HG03342 (cell line): ENCODE results near the gene ZNRD2.

ENCODE experiments used
- ATAC-seq: cut with Tn5 transposase; IDR thresholded peaks from one replicate; pipeline ENCODE4 v1.9.1; 2021; ENCODE audit warnings: mild to moderate bottlenecking, moderate library complexity; ENCODE audit not compliant: unreplicated experiment

The ZNRD2 gene

GRCh38 chr11:65586247-65586630 is 16.0 kb downstream of the ZNRD2 start:
- ATAC-seq: no peak

DNA sequence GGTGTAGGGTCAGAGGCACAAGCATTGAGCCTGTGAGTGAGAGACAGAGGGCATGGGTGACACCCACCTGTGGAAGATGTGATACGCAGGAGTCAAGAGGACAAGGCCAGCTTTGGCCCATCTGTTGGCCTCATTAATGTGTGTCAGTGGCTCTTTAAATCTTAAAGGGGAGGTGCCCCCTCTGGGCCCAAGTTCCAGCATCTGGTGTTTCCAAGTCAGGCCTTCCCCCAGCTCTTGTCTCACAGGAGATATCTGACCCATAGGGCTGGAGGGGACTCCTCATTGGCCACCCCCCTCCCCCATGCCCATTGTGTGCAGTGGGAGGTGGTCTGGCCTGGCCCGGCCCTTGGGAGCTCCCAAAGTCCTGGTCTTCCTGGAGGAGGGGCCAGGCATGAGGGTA is 16.4 kb downstream of the ZNRD2 start:
- no peak for ATAC-seq

DNA sequence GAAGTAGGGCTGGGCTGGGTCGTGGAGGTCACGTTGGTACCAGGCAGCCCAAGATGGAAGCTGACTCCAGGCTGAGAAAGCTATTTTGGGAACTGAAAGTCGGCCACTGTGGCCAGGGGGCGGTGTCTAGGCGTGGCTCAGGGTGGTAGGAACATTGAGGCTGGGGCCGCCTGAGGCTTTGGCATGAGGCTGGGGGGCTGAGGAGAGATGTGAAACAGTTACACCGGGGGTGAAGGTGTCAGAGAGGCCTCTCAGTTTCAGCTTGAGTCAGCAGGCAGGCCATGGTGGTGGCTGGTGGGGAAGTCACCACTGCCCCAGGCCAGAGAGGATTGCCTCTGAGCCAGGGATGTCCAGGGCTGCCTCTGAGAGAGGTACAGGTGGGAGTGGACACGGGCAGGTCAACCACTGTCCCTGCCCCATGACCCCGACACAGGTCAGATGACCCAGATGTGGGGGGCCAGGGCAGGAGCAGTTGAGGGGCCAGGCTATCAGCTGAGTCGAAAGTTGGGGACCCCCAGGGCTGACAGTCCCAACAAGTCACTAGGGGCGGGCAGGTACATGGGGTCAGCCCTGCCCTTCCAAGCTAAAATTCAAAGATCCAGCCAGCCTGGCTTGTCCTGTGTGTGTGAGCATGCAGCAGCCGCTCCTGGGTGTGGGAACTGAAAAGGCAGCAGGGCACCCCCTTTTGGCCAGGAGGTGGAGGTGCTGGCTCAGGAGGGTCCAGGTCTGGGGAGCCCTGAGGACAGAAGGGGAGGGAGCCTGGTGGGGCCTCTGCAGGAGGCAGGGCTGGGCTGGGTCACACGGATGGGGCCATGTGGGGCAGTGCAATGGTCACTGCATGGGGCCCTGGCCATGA is 18.1 kb downstream of the ZNRD2 start:
- ATAC-seq: peak; percentile 75

DNA sequence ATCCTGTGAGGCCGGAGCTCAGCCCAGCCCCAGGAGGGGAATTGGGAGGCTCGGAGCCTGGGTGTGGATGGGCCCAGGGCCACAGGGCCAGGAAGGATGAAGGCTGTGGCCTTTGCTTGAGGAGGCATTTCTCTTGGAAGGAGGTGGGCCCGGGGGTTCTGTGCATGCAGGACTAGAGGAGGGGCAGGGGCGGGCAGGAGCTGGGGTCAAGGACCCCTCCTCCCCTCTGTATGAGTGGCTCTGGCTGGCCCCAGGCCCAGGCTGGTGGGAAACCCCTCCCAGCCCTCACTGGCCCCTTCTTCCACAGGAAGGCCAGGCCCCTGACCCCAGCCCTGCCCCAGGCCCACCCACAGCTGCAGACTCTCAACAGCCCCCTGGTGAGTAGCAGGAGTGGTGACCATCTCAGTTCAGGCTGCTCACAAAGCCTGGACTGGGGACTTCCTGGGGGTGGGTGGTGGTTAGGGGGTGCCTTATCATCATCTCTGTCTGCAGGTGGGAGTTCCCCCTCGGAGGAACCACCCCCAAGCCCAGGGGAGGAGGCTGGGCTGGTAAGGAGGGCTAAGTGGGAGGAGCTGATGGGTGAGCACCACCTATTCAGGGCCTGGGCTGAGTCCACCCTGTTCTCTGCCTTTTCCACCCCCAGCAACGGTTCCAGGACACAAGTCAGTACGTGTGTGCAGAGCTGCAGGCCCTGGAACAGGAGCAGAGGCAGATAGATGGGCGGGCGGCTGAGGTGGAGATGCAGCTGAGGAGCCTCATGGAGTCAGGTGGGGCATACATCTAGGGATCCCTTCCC is 19.4 kb downstream of the ZNRD2 start:
- ATAC-seq: no peak

- ATAC-seq: no peak
Measured at GRCh38 chr11:65590240-65590738, 20.0 kb downstream of the ZNRD2 start.

DNA sequence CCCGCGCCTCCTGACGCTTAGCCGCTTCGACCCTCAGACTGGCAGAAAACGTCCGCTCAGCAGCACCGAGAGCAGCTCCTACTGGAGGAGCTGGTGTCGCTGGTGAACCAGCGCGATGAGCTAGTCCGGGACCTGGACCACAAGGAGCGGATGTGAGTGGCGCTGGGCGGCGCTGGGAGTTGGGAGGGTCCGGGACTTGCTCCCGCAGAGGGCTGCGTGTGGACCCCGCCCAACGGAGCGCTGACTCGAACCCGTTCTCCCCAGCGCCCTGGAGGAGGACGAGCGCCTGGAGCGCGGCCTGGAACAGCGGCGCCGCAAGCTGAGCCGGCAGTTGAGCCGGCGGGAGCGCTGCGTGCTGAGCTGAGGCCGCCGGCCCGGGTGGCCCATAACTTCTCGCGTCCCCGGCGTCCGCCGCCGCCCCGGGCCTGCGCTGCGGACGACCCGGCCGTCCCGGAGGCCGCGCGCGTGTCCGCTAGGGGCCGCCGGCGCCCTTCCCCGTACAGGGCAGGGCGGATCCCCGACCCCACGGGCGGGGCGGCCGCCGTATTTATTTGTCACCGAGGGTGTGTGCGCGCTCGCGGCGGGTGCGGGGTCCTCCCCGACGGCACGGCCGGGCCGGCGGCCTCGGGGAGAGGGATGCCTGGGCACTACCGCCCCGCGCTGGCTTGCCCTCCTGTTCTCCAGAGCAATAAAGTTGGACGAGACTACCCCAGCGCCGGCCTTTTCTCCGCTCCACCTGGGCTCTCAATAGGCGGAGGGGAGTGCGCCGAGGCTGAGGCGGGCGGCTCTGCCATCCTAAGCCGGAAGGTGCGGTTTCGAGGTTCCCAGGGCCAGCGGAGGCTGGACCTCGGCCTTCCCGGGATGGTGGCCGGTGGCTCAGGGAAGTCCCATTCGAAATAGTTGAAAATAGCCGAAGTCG is 21.9 kb downstream of the ZNRD2 start:
- no peak for ATAC-seq

DNA sequence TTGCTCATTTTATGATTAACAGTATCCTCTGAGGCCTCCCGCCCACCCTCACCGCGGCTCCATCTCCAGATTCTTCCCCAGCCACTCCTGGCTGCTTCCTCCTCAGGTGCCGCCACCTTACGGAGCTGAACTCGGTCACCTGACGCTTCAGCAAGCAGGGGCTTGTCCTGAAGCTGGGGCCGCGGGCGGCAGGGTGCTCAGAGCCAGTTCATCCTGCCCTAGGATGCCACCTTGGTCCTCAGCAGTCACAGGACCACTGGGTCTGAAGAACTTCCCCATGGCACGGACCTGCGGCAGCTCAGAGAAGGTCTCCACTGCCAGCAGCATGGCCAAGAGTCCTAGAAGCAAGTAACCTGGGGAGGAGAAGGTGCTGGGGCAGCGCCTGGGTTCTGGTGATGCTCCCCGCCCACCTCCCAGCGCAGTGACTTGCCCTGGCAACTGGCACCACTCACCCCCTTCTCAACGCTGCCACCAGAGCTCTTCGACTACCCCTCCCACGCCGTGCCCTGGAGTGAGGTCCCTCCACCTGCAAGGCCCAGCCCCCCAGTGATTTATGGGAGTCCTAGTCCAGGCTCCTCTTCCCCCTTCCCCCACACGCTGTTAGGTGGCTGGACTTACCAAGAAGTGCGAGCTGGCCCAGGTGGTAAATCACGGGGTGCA is 22.7 kb downstream of the ZNRD2 start:
- ATAC-seq: no peak

- no peak for ATAC-seq
Measured at GRCh38 chr11:65593518-65594414, 23.5 kb downstream of the ZNRD2 start.

DNA sequence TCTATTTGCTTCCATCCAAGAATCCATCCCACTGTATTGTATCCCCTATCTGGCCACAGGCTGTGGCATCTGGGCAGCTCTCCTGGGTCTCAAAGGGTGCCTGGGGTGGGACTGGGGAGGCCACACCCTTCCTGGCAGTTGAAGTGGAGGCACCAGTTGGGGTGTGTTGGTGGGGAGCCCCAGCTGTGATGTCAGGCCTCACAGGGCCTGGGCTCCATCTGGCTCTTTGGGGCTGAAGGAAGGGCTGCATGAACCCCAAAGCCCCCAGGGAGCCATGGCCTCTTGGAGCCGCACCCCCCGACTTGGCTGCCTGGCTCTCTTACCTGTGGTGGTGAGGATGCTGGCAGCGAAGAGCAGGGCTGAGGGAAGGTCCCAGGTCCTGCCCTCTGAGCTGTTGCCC is 24.9 kb downstream of the ZNRD2 start:
- no peak for ATAC-seq

GRCh38 chr11:65595543-65596281 is 25.4 kb downstream of the ZNRD2 start, which contains the start of gene KCNK7:
KCNK7 (minus strand) TSS chr11:65595800; CDS start chr11:65595772, 28 bp downstream.
- ATAC-seq: no peak

DNA sequence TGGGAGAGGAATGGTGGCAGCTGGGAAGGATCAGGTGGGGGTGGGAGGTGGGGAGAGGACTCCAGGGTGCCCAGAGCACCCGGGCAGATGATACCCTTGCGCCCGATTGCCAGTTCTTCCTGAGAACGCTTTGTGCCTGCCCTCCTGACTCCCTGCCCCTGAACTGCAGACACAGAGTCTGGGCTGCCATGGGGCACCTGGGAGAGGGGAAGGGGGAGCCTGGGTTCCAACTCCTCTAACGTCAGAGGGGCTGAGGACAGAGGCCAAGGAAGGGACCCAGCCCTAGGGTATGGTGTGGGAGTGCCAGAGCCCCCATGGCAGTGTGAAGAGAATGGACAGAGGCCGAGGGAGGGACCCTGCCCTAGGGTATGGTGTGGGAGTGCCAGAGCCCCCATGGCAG is 26.2 kb downstream of the ZNRD2 start:
- ATAC-seq: no peak

DNA sequence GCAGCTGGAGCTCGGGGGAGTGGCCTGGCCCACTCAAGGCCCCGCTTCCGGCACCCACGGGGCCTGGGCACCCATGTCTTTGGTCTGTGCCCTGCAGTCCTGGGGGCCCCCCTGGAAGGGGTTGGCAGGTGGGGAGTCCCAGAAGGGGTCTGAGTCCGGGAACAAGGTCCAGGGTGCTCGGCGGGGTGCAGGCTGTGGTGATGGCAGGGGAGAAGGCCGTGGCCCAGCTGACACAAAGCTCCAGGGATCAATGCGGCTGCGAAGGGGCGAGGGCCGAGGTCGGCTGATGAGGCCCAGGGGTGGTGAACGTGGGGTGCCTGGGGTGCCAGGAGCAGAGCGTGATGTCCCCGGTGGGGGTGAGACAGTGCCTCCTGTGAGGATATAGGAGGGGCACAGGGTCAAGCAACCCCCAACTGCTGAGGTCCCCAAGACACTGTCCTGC is 28.0 kb downstream of the ZNRD2 start:
- no peak for ATAC-seq

GRCh38 chr11:65599216-65599954 is 29.1 kb downstream of the ZNRD2 start:
- ATAC-seq: no peak

DNA sequence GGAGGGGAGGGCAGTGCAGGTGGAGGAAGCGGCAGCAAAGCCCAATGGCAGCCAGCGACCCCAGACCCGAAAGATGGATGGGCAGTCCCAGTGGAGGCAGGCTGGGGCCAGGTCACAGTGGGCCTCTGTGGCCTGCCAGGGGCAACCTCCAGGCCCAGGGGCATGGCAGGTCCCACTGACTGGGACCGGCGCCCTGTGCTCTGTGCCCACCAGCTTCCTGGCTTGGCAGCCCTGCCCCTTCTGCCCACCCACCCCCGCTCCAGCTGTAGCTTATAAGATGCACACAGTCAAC is 29.6 kb downstream of the ZNRD2 start:
- no peak for ATAC-seq

DNA sequence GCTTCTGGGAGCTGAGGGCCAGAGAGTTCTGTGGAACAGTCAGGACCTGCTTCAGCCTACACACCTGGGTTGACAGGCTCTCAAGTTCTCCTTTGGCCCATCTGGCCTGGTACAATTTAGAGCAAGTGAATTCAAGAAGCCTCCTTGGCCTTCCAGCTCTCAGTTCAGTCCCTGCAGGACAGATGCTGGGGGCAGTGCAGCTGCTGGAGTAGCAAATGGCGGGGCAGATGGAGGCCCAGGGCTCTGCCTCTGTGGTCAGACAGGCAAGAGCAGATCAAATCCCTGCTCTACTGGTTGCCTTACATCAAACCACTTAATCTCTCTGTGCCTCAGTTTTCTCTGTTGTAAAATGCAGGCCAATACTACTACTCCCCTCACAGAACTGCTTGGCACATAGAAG is 34.0 kb downstream of the ZNRD2 start:
- ATAC-seq: no peak

DNA sequence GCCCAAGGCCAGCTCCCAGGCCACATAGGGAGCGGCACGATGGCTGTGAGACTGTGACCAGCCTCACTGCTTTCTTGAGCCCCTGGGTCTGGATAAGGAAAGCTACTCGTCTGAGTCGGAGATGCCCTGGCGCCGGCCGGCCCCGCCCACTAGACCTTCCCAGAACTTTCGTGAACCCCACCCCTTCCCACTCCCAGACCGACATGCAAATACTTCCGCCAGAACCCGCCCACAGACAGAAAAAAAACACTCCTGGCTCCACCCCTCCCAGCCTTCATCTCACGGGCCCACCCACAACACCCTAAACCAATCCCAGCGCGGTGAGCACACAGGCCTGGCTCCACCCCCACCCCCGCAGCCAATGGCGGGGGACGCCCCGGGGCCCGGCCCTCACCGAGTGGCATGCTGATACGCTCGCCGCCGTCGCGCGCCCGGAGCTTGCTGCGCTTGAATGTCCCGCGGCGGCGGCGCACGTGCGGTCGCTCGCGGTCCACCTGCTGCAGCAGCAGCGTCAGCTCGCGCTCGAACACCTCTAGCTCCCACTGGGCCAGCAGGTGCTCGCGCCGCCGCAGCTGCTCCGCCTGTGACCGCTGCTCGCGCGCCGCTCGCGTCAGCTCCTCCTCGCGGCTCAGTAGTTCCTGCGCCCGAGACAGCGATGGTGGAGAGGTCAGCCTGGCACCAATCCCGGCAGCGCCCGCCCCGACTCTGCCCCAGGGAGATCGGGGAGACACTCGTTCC is 36.8 kb downstream of the ZNRD2 start:
- ATAC-seq: no peak
